HG03064 (cell line): ENCODE data around the gene RAE1.
"Not testable (repeated sequence)": the region's sequence is repeated elsewhere in the genome, so short reads cannot be mapped to it uniquely, and the experiment has no call there.

Experiments used
- ATAC-seq: cut with Tn5 transposase; IDR thresholded peaks from one replicate; pipeline ENCODE4 v1.9.1; 2021; ENCODE audit warnings: low read depth; ENCODE audit not compliant: unreplicated experiment

The RAE1 gene

DNA sequence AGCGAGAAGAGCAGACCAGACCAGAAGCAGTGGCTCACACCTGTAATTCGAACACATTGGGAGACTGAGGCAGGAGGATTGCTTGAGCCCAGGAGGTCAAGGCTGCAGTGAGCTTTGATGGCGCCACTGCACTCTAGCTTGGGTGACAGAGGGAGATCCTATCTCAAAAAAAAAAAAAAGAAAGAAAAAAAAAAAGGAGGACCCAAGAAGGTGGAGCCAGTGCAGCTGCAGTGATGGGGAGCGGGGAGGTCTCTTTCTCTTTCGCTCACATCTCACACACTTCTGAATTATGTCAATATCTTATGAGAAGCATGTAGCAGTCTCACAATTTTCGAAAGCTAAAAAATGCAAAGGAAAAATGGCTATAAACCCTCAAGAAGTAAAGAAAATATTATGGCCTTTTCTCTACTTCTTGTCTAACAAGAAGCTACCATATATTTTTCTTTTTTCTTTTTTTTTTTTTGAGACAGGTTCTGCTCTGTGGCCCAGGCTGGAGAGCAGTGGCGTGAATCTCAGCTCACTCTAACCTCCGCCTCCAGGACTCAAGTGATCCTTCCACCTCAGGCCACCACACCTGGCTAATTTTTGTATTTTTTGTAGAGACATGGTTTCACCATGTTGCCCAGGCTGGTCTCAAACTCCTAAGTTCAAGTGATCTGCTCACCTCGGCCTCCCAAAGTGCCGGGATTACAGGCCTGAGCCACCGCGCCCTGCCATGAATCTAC, 25.3 kb upstream of the RAE1 start:
- ATAC-seq, result no peak

DNA sequence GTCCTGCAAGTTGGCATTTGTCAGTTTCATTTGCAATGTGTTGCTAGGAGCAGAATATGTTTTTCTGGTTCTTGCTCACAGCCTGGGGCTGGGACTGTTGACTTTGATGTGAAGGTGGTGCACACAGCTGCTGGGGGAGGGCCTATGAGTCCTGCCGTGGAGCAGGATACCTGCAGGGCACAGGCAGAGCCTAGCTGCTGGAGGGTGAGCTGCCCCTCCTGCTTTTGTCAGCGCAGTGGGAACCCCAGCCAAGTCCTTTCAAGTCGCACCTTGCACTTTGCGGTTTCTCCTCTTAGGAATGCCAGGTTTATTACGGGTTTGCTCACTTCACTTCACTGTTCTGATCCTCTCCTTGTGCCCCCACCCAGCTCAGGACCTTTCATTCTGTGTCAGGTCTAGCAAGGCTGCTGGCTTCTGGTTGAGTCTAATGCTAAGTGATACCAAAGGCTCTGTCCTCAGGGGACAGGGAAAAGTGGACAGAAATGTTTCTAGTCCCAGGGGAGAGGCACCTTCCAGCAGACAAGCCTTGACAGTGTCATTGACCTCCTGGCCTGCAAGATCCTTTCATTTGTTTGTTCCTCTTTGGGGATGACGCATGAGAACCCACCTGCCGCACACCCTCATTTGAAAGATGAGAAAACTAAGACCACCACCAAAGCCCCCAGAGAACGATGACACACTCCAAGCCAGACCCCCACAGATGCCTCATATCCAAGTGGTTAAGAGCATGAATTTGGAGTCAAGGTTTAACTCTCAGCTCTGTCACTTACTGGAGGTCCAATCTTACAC, 24.2 kb upstream of the RAE1 start:
- no peak for ATAC-seq

DNA sequence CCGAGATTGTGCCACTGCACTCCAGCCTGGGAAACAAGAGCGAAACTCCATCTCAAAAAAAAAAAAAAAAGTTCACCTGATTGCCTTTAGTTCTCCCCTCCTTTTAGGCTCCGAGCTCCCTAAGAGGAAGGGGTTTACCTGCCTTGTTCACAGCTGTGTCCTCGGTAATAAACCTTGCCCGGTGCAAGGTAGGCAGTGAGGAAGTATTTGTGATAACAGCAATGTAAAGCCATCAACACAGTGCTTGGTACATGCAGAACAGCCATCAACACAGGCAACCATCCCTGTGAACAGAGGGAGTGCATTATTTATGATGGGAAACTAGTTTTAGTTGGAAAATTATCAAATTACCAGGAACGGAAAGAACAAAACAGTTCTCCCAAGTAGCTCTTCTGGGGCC, 23.2 kb upstream of the RAE1 start:
- ATAC-seq, result no peak

DNA sequence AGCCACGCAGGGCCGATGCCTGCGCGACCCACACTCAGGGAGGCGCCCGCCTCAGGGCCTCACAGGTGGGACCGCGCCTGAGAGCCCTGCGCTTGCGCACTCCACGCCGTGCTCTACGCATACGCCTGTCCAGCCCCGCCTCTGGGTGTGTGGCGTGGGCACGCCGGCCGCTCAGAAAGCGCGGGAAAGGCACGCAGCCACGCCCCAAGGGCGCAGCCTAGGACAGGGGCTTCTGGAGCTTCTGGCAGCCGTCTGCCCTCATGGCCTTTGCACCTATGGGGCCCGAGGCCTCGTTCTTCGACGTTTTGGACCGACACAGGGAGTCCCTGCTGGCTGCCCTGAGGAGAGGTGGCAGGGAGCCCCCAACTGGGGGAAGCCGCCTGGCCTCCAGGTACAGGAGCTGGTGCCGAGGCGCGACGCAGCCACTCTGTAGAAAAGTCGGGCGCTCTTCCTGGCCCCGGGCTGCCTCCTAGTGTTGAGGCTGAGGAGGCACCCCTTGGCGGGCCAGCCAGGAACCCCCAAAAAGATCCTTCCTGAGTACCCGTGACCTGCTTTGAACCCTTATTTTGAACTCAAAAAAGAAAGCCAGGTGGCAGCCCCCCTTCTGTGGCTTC, 21.3 kb upstream of the RAE1 start, which contains the start of gene SPO11:
TSS of gene SPO11 (plus strand) at position 196 of the 614 bp plus-strand sequence. CDS start at position 261, 65 bp downstream.
- no peak for ATAC-seq

- ATAC-seq, result no peak
These were observed 20.1 kb upstream of the RAE1 start for GRCh38 chr20:57330998-57331397.

DNA sequence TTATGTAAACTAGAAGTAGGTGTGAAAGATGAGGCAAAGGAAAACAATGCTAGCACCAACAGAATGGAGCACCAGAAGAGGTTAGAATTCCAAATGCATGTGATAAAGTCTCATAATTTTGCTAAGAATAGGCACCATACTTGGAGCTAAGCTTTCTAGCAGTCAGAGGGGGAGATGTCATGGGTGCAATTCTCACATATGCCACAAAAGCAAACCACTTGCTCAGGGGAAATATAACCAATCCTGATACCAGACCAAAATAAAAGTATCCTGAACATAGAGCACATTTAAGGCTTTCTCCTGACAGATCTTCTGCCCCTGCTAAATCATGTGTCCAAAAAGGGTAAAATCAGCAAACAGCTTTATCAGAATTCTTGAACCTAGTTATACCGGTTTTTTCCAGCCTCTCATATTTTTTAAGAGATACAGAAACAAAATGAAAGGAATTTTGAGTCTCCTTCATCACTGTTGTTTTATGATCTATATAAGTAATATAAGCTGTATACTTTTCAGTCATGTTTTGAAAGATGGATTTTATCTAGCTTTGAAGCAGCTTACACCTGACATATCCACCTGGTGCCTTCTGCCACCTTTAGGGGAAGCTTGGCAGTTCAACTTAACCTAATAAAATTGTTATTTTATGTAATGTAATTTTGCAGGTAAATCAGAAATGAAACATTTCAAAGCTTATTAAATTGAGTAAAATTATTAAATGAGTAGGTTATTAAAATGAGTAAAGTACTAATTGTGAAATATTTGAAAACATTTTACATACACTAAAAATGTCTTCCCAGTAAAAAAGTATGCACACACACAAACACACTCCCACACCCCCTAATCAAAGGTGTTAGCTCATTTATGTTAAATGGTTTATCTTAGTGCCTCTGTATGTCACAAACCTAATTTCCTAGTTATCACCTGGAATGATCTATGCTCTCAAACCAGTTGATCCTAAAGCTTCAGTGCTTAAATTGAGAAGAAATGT, 18.7 kb upstream of the RAE1 start:
- ATAC-seq, result no peak

- ATAC-seq, result no peak
These were observed 15.7 kb upstream of the RAE1 start for GRCh38 chr20:57335392-57335791.

- no peak for ATAC-seq
These were observed 9.4 kb upstream of the RAE1 start for GRCh38 chr20:57341663-57342062.

DNA sequence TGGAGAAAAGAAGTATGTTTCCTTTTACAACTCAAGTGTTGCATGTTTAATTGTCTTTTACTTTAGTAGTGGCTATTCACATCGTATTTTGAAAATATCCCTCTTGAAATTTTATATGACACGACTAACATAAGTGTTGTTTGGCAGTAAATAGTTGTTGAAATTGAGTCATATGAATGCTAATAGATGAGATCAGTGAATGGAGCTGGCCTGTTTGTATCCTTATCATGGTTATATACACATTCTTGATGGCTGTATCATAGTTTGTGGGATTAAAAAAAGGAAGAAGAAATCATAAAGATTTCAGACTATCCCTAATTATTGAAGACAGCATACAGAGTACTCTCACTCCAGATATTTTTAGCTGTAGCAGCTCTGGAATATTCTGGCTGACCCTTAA, 8.2 kb upstream of the RAE1 start:
- no peak for ATAC-seq

- ATAC-seq, result no peak
These were observed 4.6 kb upstream of the RAE1 start for GRCh38 chr20:57346477-57346876.

DNA sequence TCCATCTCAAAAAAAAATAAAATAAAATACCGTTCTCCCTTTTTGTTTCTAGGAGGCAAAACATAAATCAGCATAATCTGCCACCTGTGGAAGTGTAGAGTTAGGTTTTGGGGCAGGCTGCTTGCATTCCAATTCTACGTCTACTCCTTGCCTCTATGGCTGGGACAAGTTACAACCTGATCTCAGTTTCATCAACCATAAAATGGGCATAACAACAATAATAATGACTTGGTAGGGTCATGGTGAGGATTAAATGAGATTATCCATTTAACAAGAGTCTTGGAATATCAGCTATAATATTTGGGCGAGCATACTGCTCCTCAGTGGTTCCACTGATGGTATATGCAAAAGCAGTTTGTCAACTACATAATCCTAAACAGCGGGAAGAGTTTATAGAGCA, 3.7 kb upstream of the RAE1 start:
- no peak for ATAC-seq

DNA sequence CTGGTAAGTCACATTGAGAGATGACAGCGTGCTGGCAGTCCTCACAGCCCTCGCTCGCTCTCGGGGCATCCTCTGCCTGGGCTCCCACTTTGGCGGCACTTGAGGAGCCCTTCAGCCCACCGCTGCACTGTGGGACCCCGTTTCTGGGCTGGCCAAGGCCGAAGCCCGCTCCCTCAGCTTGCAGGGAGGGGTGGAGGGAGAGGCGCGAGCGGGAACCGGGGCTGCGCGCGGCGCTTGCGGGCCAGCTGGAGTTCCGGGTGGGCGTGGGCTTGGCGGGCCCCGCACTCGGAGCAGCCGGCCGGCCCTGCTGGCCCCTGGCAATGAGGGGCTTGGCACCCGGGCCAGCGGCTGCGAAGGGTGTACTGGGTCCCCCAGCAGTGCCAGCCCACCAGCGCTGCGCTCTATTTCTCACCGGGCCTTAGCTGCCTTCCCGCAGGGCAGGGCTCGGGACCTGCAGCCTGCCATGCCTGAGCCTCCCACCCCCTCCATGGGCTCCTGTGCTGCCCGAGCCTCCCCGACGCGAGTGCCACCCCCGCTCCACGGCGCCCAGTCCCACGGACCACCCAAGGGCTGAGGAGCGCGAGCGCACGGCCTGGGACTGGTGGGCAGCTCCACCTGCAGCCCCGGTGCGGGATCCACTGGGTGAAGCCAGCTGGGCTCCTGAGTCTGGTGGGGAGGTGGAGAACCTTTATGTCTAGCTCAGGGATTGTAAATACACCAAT, 2.7 kb upstream of the RAE1 start:
- not testable (repeated sequence) for ATAC-seq

- ATAC-seq, result not testable (repeated sequence)
These were observed 2.0 kb upstream of the RAE1 start for GRCh38 chr20:57348922-57349574.

DNA sequence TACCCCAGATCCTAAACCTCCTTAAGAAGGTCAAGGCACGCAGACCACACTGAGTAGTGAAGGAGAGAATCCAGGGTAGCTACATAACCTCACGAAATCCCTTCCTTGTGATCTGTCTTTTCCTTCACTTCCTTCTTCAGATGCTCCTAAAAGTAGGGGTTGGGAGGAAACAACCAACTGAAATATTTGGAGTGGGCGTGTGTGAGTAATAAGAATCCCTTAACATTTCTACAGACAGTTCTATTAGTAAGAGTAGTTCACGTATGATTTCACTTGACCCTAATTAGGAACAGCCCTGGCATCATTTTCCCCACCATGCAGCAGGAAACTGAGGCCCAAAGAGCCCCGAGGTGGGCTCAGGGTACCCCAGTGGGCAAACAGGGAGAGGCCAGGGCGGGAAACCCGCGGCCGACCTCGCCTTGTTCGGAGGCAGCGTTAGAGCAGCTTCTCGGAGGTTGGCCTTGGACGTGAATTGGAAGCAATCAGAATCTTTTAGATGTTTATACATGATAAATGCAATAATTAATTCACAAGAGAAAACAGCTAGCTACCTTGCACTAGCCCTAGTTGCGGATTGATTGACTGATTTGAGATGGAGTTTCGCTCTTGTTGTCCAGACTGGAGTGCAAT, 859 bp upstream of the RAE1 start:
- no peak for ATAC-seq

DNA sequence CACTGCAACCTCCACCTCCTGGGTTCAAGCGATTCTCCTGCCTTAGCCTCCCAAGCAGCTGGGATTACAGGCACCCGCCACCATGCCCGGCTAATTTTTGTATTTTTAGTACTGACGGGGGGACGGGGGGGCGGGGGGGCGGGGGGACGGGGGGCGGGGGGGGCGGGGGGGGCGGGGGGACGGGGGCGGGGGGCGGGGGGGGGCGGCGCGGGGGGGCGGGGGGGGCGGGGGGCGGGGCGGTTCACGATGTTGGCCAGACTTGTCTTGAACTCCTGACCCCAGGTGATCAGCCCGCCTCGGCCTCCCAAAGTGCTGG, 371 bp upstream of the RAE1 start:
- not testable (repeated sequence) for ATAC-seq

- no peak for ATAC-seq
These were observed 1.2 kb downstream of the RAE1 start for GRCh38 chr20:57352305-57352704.

- no peak for ATAC-seq
These were observed 2.3 kb downstream of the RAE1 start for GRCh38 chr20:57353351-57353750.

GRCh38 chr20:57361517-57361916, 10.5 kb downstream of the RAE1 start:
- ATAC-seq, result no peak

- ATAC-seq, result no peak
These were observed 13.4 kb downstream of the RAE1 start for GRCh38 chr20:57364451-57364850.
